ENCODE measurements around the gene MBOAT2. TPM values are rescaled to one million over a fixed set of nuclear protein-coding genes. Genes with fewer than 3 reads are reported as not detected.

The MBOAT2 gene
- total and polyA plus RNA-seq, 7 donors, result 0.11 to 3.5 (median 0.83) TPM

- no peak overlapping the region for H3K4me3 ChIP-seq
- no peaks in the 10 kb centered on the region for H3K4me1 ChIP-seq
- ATAC-seq (peak; percentile 57 to 83 (median 74)), DNase-seq (no peak)
- no peak overlapping the region for H3K27ac ChIP-seq
- no peaks in the 10 kb centered on the region for H3K9me3 ChIP-seq
- no peaks in the 10 kb centered on the region for H3K36me3 ChIP-seq (ENCODE audit: insufficient read depth in 1 of 2, low read depth in 1 of 2)
- no peak for TF ChIP-seq CTCF (IDR thresholded peaks at IDR 0.05)
- WGBS, 3 donors, result 61 to 79% (median 68%) methylated on average over 11 of the region's 11 CpGs
- peaks cover 0 to 2% (median 0%) of the 10 kb centered on the region in 3 donors for H3K27me3 ChIP-seq (ENCODE audit: insufficient read depth in 3 of 3, low read length in 2 of 3)
- intact Hi-C loops (cut with DNase I), result no loop called here
Observed at GRCh38 chr2:8857709-8858108, 145.8 kb downstream of the MBOAT2 start.

GRCh38 chr2:8856176-8856575 is 147.3 kb downstream of the MBOAT2 start:
- H3K36me3 ChIP-seq (ENCODE audit: insufficient read depth in 1 of 2, low read depth in 1 of 2), result no peaks in the 10 kb centered on the region
- no peak for TF ChIP-seq CTCF (IDR thresholded peaks at IDR 0.05)
- H3K4me1 ChIP-seq, result no peaks in the 10 kb centered on the region
- H3K9me3 ChIP-seq, result no peaks in the 10 kb centered on the region
- H3K4me3 ChIP-seq, result no peak overlapping the region
- no peak overlapping the region for H3K27ac ChIP-seq
- WGBS, 3 donors, result 90 to 100% (median 92%) methylated on average over 2 of the region's 2 CpGs
- intact Hi-C loops (cut with DNase I), result no loop called here
- ATAC-seq (no peak), DNase-seq (no peak)
- peaks cover 0 to 2% (median 0%) of the 10 kb centered on the region in 3 donors for H3K27me3 ChIP-seq (ENCODE audit: insufficient read depth in 3 of 3, low read length in 2 of 3)

GRCh38 chr2:8855010-8855409 is 148.5 kb downstream of the MBOAT2 start:
- no peak for TF ChIP-seq CTCF (IDR thresholded peaks at IDR 0.05)
- Histone ChIP-seq H3K27me3 (ENCODE audit: insufficient read depth in 3 of 3, low read length in 2 of 3) (peaks cover 0 to 2% (median 0%) of the 10 kb centered on the region in 3 donors), H3K4me3 (no peak overlapping the region), H3K36me3 (ENCODE audit: insufficient read depth in 1 of 2, low read depth in 1 of 2) (no peaks in the 10 kb centered on the region), H3K4me1 (no peaks in the 10 kb centered on the region), H3K27ac (no peak overlapping the region), H3K9me3 (no peaks in the 10 kb centered on the region)
- WGBS, 3 donors, result 89 to 95% (median 93%) methylated on average over 3 of the region's 3 CpGs
- ATAC-seq (no peak), DNase-seq (no peak)
- intact Hi-C loops (cut with DNase I), result no loop called here

GRCh38 chr2:8853426-8853825 is 150.1 kb downstream of the MBOAT2 start:
- intact Hi-C loops (cut with DNase I), result no loop called here
- no peak overlapping the region for H3K27ac ChIP-seq
- TF ChIP-seq CTCF (IDR thresholded peaks at IDR 0.05), result no peak
- peaks cover 0 to 2% (median 0%) of the 10 kb centered on the region in 3 donors for H3K27me3 ChIP-seq (ENCODE audit: insufficient read depth in 3 of 3, low read length in 2 of 3)
- H3K4me3 ChIP-seq, result no peak overlapping the region
- no peaks in the 10 kb centered on the region for H3K36me3 ChIP-seq (ENCODE audit: insufficient read depth in 1 of 2, low read depth in 1 of 2)
- WGBS, 3 donors, result 95 to 96% (median 95%) methylated on average over 4 of the region's 4 CpGs
- no peak for DNase-seq
- no peaks in the 10 kb centered on the region for H3K9me3 ChIP-seq
- no peaks in the 10 kb centered on the region for H3K4me1 ChIP-seq
- ATAC-seq, result no peak
